AG09309 (cell line): ENCODE results near the gene TAS1R3.

ENCODE experiments used
- DNase-seq: peaks from one replicate; pipeline ENCODE4 v3.0.0-alpha.2; 2010; ENCODE audit warnings: low read depth
- H3K4me3 ChIP-seq: 2 replicates; pipeline ENCODE4 v1.5.1; 2011; ENCODE audit warnings: mild to moderate bottlenecking, low read depth, low read length, moderate library complexity; ENCODE audit not compliant: control insufficient read depth
- TF ChIP-seq, protein P1 (sequence below): IDR thresholded peaks from 2 replicates; pipeline ENCODE4 v1.5.1; 2011; ENCODE audit warnings: mild to moderate bottlenecking, low read depth, low read length, inconsistent platforms; ENCODE audit not compliant: insufficient read depth, control insufficient read depth; ENCODE audit errors: missing control alignments

Gene TAS1R3

DNA sequence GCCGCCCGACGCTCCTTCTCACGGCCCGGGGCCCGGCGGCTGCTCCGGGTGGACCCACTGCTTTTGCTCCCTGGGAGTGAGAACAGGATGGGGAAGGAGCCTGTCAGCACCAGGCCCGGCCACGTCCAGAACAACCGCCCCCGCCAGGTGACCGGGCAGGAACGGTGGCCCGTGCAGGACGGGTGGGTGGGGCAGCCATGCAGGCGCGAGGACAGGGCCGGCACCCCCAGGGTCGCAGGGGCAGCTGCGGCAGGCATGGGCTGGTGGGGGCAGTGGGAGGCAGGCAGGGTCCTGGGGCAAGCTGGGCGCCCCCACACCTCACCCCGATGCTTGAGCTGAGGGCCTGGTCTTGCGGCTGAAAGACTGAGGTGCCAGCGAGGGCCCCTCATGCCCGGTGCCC lies 5.4 kb downstream of the TAS1R3 start:
- DNase-seq: no peak
- TF ChIP-seq, protein P1, sequence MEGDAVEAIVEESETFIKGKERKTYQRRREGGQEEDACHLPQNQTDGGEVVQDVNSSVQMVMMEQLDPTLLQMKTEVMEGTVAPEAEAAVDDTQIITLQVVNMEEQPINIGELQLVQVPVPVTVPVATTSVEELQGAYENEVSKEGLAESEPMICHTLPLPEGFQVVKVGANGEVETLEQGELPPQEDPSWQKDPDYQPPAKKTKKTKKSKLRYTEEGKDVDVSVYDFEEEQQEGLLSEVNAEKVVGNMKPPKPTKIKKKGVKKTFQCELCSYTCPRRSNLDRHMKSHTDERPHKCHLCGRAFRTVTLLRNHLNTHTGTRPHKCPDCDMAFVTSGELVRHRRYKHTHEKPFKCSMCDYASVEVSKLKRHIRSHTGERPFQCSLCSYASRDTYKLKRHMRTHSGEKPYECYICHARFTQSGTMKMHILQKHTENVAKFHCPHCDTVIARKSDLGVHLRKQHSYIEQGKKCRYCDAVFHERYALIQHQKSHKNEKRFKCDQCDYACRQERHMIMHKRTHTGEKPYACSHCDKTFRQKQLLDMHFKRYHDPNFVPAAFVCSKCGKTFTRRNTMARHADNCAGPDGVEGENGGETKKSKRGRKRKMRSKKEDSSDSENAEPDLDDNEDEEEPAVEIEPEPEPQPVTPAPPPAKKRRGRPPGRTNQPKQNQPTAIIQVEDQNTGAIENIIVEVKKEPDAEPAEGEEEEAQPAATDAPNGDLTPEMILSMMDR: no peak
- no peak overlapping the region for H3K4me3 ChIP-seq

DNA sequence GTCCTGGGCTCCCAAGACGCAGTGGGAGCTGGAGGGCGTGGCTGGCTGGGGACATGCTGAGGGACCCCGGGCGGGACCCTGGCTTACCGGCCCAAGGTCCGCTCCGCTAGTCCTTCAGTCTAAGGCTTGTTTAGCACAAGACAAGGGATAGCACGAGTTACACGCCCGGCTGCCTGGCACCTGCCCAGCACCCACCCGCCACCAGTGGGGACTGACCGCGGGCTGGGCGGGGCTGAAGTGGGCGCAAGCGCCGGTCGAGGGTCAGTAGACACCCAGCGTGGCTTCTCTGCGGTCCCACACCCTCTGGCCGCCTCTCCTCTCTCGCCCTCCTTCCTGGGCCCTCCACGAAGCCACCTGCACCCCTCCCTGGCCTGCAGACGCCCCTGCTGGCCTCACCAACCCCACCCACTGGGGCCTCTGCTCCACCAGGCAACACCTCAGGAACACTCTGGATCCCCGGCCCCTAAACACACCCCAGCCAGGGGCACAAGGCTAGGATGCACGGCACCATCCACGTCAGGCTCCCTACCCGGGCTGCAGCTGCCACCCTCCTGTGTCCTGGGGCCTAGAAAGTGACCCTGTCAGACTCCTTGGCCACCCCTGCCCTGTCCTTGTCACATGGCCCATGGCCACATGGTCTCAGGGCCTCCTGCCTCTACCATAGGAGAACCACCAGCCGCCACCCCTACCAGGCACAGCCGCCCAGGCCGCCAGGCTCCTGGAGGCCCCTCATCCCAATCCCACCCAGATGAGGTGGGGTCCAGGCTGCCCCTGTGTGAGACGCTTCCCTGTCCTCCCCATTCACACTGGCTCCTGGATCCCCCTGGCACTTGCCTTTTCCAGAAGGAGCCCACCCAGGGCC lies 6.1 kb downstream of the TAS1R3 start:
- DNase-seq: no peak
- TF ChIP-seq, protein P1: no peak
- H3K4me3 ChIP-seq: no peak overlapping the region

DNA sequence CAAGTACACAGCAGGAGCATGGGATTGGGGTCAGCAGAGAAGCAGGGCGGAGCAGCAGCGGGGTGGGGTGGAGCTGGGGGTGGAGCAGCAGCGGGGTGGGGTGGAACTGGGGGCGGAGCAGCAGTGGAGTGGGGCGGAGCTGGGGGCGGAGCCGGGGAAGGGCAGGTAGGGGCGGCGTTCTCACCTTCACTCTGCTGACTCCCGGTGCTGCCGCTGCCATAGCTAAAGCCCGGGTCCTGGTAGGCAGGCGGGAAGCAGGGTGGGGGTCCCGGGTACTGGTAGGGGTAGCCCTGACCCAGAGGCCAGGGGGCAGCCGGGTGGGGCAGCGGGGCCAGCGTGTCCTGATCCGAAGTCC lies 6.7 kb downstream of the TAS1R3 start:
- no peak for DNase-seq
- TF ChIP-seq, protein P1: no peak
- H3K4me3 ChIP-seq: no peak overlapping the region

DNA sequence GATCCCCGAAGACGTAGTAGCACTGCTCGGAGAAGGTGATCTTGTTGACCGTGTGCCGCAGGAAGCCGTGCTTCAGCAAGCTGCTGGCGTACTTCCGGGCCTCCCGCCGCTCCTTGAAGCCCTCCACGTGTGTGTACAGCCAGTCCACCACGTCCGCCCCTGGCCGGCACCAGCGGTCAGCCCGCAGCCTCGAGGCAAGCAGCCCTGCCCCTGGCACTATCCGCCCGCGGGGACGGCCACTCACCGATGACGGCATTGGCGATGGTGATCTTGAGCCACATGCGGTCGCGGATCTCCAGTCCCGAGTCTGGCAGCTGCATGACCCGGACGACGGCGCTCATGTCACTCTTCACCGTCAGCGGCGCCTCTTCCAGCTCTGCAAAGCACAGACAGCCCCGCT lies 7.2 kb downstream of the TAS1R3 start:
- TF ChIP-seq, protein P1: no peak
- no peak for DNase-seq
- no peak overlapping the region for H3K4me3 ChIP-seq

DNA sequence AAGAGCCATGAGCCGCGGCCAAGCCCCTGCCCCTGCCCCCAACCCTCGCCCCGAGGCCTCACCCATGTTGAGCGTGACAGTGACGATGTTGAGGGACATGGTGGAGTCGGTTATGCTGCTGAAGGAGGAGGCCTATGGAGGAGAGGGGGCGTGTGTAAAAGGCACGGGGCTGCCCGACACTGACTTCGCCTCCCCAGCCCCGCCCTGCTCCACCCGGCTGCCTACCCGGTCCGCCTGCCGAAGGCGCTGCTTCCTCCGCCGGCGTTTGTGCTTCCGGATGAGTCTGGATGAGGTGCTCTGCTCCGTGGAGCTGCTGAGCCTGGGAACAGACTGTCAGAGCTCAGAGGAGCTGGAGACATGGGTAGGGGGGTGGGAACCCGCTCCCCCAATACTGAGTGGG lies 9.1 kb downstream of the TAS1R3 start:
- TF ChIP-seq, protein P1: no peak
- DNase-seq: no peak

DNA sequence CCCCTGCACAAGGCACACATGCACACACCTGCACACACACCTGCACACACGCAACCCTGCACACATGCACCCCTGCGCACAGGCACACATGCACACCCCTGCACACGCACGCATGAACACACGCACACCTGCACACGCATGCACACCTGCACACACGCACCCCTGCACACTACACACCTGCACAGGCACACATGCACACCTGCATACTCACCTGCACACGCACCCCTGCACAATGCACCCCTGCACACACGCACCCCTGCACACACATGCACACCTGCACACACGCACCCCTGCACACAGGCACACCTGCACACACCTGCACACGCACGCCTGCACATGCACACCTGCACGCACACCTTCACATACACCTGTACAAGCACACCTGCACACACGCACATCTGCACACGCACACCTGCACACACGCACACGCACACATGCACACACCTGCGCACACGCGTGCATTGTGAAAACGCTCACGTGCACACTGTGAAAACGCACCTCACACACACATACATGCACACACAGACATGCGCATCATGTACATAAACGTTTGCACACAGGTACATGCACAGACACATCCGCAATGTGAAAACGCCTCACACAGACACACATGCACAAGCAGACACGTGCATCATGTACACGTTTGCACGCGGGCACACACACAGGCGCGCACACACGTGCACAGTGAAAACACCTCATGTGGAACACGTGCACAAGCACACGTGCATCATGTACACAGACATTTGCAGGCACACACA lies 9.9 kb downstream of the TAS1R3 start:
- H3K4me3 ChIP-seq: no peak overlapping the region
- no peak for DNase-seq
- TF ChIP-seq, protein P1: no peak

More for the DNA sequence above, 9.1 kb downstream of the TAS1R3 start:
- H3K4me3 ChIP-seq: no peak overlapping the region
